ENCODE data around the gene USHBP1. TPM values are rescaled to one million over a fixed set of nuclear protein-coding genes. Genes with fewer than 3 reads are reported as not detected.

The USHBP1 gene
- total RNA-seq, 1 donor from 2014 or later: not detected

DNA sequence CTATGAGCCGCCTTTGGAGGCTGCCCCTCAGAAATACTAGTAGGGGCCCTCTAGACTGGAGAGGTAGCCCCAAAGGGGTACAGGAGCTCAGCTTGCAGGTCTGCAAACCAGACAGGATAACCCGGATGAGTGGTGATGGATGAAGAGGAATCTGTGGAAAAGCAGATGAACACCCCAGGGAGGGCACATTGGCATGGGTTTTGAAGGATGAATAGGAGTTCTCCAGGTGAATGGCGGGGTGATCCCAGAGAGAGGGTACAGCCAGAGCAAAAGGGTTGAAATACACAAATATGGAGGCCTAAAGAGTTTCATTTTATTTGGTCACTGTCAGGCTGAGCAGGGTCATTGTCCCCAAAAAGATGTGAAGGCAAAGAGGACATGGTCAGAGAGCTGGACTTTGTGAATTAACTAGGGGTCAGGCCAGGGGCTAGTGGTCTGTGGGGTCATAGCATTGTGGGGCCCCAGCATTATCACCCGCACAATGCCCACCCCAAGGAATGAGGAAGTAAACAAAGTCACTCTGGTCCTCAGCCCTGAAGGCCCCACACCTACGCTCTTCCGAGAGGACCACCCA lies 23.6 kb downstream of the USHBP1 start:
- DNase-seq (ENCODE audit: low spot score in 2 of 2, unreplicated experiment in 2 of 2): no peak
- Mint-ChIP-seq H3K27ac (peak overlapping the region; percentile 48), H3K36me3 (peaks cover 7% of the 10 kb centered on the region), H3K4me3 (no peak overlapping the region), H3K27me3 (ENCODE audit: low read depth) (no peaks in the 10 kb centered on the region), H3K4me1 (peaks cover 36% of the 10 kb centered on the region), H3K9me3 (no peaks in the 10 kb centered on the region)
- TF ChIP-seq, protein P1, sequence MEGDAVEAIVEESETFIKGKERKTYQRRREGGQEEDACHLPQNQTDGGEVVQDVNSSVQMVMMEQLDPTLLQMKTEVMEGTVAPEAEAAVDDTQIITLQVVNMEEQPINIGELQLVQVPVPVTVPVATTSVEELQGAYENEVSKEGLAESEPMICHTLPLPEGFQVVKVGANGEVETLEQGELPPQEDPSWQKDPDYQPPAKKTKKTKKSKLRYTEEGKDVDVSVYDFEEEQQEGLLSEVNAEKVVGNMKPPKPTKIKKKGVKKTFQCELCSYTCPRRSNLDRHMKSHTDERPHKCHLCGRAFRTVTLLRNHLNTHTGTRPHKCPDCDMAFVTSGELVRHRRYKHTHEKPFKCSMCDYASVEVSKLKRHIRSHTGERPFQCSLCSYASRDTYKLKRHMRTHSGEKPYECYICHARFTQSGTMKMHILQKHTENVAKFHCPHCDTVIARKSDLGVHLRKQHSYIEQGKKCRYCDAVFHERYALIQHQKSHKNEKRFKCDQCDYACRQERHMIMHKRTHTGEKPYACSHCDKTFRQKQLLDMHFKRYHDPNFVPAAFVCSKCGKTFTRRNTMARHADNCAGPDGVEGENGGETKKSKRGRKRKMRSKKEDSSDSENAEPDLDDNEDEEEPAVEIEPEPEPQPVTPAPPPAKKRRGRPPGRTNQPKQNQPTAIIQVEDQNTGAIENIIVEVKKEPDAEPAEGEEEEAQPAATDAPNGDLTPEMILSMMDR (IDR thresholded peaks at IDR 0.05; ENCODE audit: unreplicated experiment): no peak

DNA sequence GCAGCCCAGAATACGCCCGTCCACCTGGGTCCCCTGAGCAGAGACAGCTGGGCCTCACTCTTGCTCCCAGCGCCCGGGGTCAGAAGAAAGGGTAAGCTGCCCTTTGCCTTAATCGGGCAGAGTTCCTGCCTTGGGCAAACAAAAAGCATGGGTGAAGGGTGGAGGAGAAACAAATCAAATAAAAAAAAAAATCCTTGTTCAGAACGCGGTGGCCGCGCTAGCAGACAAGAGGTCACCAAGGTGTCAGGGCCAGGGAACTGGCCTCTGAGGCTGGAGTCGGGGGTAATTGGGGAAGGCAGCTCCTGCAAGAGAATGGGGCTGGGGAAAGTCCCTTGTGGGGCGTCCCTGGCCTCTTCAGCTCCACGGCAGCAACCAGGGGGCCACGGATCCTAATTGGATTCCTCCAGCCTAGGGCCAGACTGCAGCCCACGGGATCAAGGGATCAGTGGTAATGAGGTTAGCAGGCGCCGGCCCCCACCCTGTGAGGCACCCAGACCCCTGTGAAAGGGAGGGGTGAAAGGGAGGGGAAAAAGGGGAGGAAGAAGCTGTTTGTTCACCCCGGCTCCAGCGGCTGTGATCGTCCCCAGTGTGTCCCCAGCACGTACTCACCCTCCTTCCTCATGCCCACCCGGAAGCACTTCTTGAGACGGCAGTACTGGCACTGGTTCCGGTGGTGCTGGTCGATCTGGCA lies 24.3 kb downstream of the USHBP1 start:
- Mint-ChIP-seq H3K27ac (peak overlapping the region; percentile 64), H3K4me1 (peaks cover 36% of the 10 kb centered on the region), H3K27me3 (ENCODE audit: low read depth) (no peaks in the 10 kb centered on the region), H3K4me3 (no peak overlapping the region), H3K36me3 (peaks cover 7% of the 10 kb centered on the region), H3K9me3 (no peaks in the 10 kb centered on the region)
- TF ChIP-seq, protein P1 (IDR thresholded peaks at IDR 0.05; ENCODE audit: unreplicated experiment): no peak
- DNase-seq (ENCODE audit: low spot score in 2 of 2, unreplicated experiment in 2 of 2): no peak

GRCh38 chr19:17237747-17238706 lies 26.5 kb downstream of the USHBP1 start:
- TF ChIP-seq, protein P1 (IDR thresholded peaks at IDR 0.05; ENCODE audit: unreplicated experiment): no peak
- H3K27ac Mint-ChIP-seq: no peak overlapping the region
- no peaks in the 10 kb centered on the region for H3K9me3 Mint-ChIP-seq

DNA sequence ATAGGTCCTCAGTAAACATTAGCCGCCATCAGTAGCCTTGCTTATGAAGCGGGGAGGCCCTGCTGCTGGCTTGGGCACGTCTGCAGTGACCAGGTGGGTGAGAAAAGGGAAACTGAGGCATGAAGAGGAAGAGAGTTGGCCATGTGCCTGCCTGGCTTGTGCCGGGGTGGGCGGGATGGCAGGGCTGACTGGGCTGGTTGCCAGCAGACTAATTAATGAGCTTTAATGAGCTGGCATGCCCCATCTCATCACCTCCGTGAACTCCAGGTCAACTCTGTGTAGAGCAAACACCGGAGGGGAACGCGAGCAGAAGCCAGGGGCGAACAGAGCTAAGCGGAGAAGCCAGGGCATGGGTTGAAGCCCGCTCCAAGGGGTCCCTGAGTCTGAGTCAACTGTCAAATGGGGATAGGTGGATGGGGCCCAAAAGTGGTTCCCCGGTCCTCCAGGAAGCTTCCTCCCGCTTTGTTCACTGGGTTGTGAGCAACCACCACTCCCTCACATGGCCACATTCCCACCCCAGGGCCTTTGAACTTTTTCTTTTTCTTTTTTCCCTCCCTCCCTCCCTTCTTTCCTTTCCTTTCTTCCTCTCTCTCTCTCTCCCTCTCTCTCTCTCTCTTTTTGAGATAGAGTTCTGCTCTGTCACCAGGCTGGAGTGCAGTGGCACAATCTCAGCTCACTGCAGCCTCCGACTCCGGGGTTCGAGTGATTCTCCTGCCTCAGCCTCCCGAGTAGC lies 27.6 kb downstream of the USHBP1 start:
- TF ChIP-seq, protein P1 (IDR thresholded peaks at IDR 0.05; ENCODE audit: unreplicated experiment): no peak
- Mint-ChIP-seq H3K4me3 (peak overlapping the region; percentile 34), H3K27ac (no peak overlapping the region), H3K9me3 (no peaks in the 10 kb centered on the region), H3K27me3 (ENCODE audit: low read depth) (no peaks in the 10 kb centered on the region), H3K4me1 (peaks cover 21% of the 10 kb centered on the region), H3K36me3 (peaks cover 11% of the 10 kb centered on the region)
- no peak for DNase-seq (ENCODE audit: low spot score in 2 of 2, unreplicated experiment in 2 of 2)

More at GRCh38 chr19:17237747-17238706, 26.5 kb downstream of the USHBP1 start:
- peaks cover 7% of the 10 kb centered on the region for H3K36me3 Mint-ChIP-seq
- H3K4me1 Mint-ChIP-seq: peaks cover 27% of the 10 kb centered on the region
- no peaks in the 10 kb centered on the region for H3K27me3 Mint-ChIP-seq (ENCODE audit: low read depth)
- no peak overlapping the region for H3K4me3 Mint-ChIP-seq
- no peak for DNase-seq (ENCODE audit: low spot score in 2 of 2, unreplicated experiment in 2 of 2)

Measured in mesothelial cell of epicardium (in vitro differentiated cells).